HepG2 (cell line): ENCODE measurements around the gene APBA3. TPM values are rescaled to one million over a fixed set of nuclear protein-coding genes. Genes with fewer than 3 reads are reported as not detected.

Experiments used
- CHCHD3 ChIP-seq: sonication (generic); formaldehyde crosslinking; IDR thresholded peaks from 2 replicates; pipeline ENCODE4 v1.8.0; 2022; ENCODE audit warnings: mild to moderate bottlenecking, missing genetic modification reagents, moderate library complexity
- DPF2 ChIP-seq: sonication (generic); formaldehyde crosslinking; IDR thresholded peaks from 2 replicates; pipeline ENCODE4 v1.4.0; 2020; ENCODE audit warnings: mild to moderate bottlenecking, low read depth, missing genetic modification reagents, borderline replicate concordance
- FOXA1 ChIP-seq, 2 experiments: fragments of 450-650 bp in 1 of 2; sonication (generic) in 1 of 2; formaldehyde crosslinking in 1 of 2; IDR thresholded peaks; 2 replicates each; pipeline versions ENCODE4 v1.4.0 to v1.6.1; 2016 to 2020; ENCODE audit warnings: missing genetic modification reagents in 1 of 2
- NFKBIZ ChIP-seq: IDR thresholded peaks from 2 replicates; pipeline ENCODE4 v1.6.1; 2018; ENCODE audit warnings: missing genetic modification reagents, missing compliant biosample characterization
- PITX1 ChIP-seq: sonication (generic); formaldehyde crosslinking; IDR thresholded peaks from 2 replicates; pipeline ENCODE4 v1.5.1; 2020; ENCODE audit warnings: mild to moderate bottlenecking, missing genetic modification reagents
- RAD21 ChIP-seq: fragments of 450-650 bp; formaldehyde crosslinking; IDR thresholded peaks from 2 replicates; pipeline ENCODE4 v1.5.0; 2020; ENCODE audit warnings: mild to moderate bottlenecking
- RFX3 ChIP-seq: IDR thresholded peaks from 2 replicates; pipeline ENCODE4 v1.6.1; 2016; ENCODE audit warnings: missing biosample characterization, missing genetic modification reagents
- ZBTB1 ChIP-seq: sonication (generic); formaldehyde crosslinking; IDR thresholded peaks from 2 replicates; pipeline ENCODE4 v1.4.0; 2020; ENCODE audit warnings: missing genetic modification reagents, borderline replicate concordance
- ZNF318 ChIP-seq: sonication (generic); formaldehyde crosslinking; IDR thresholded peaks from 2 replicates; pipeline ENCODE4 v1.4.0; 2020; ENCODE audit warnings: mild to moderate bottlenecking, missing genetic modification reagents
- ZNF800 ChIP-seq: sonication (generic); formaldehyde crosslinking; IDR thresholded peaks from 2 replicates; pipeline ENCODE4 v1.4.0; 2020; ENCODE audit warnings: missing genetic modification reagents
- ZSCAN21 ChIP-seq: sonication (generic); formaldehyde crosslinking; IDR thresholded peaks from 2 replicates; pipeline ENCODE4 v1.8.0; 2022; ENCODE audit warnings: mild to moderate bottlenecking, missing genetic modification reagents, moderate library complexity, borderline replicate concordance
- polyA plus RNA-seq, 8 experiments: library from polyadenylated mRNA; depleted of rRNA in 3 of 8; stranded (reverse) in 7 of 8; unstranded in 1 of 8; fragments of >200 nt; fragmentation: Illumina TruSeq in 4 of 8; extraction: Trizol in 4 of 8; gene quantifications; 2 replicates each; pipeline versions ENCODE4 v1.2.1 to v1.2.3, GENCODE V29; 2011 to 2016; ENCODE audit warnings: low read depth in 4 of 8, missing spikeins in 1 of 8, mixed read lengths in 1 of 8; ENCODE audit not compliant: insufficient read depth in 1 of 8
- total RNA-seq, 5 experiments: library from RNA; depleted of rRNA; stranded (reverse); fragments of >200 nt; fragmentation: Illumina TruSeq; extraction: Trizol; gene quantifications; 2 replicates each; pipeline ENCODE4 v1.2.3, GENCODE V29; 2016; ENCODE audit warnings: low read depth in 1 of 5
- TF ChIP-seq, protein P1 (sequence below): sonication (generic); formaldehyde crosslinking; IDR thresholded peaks from 2 replicates; pipeline ENCODE4 v1.4.0; 2020; ENCODE audit warnings: low read depth, mild to moderate bottlenecking, missing genetic modification reagents
- TF ChIP-seq, protein P2 (sequence below): sonication (generic); formaldehyde crosslinking; IDR thresholded peaks from 2 replicates; pipeline ENCODE4 v1.5.0; 2020; ENCODE audit warnings: mild to moderate bottlenecking, missing genetic modification reagents

The APBA3 gene
- total and polyA plus RNA-seq, 2 of the 13 experiments (the other 11 are each of a cell fraction or from before 2014, with no cell fraction given), result 14.2 to 14.3 TPM

DNA sequence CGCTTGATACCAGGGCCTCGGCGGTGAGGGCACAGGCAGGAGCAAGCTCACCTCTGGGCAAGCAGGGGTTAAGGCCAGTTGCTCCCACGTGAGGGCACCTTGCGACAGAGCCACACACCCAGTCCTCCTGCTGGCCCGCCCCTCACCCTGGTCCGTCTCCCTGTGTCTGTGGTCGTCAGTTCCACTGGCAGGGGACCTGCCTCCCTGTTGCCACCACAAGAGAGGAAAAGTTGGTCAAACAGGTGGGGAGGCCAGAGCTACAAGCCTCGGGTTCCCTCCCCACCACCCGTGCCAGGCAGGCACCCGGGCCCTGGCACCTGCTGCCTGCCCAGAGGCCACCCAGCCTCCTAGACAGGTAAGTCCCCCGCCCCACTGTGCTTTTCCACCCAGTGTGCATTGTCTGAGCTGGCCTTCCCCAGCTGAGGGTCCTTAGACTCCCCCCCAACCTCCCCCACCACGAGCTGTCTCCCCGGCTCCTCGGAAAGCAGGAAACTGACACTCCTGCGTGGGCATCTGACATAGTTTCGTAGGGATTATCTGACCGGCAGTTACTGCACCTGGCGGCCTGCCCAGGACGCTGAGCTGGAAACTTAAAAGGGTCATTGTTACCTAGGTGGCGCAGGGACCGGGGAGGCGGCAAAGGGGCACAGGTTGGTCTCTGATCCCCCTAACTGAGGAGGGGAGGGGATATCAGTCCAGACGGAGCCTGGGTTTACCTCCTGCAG is 53.1 kb downstream of the APBA3 start, which contains the start of gene TJP3 (continued):
- no peak for TF ChIP-seq ZNF800 (CRISPR knock-in tag)
- TF ChIP-seq DPF2 (CRISPR knock-in tag), result no peak; the same call in 1 of the 2 replicates
- TF ChIP-seq, protein P1, sequence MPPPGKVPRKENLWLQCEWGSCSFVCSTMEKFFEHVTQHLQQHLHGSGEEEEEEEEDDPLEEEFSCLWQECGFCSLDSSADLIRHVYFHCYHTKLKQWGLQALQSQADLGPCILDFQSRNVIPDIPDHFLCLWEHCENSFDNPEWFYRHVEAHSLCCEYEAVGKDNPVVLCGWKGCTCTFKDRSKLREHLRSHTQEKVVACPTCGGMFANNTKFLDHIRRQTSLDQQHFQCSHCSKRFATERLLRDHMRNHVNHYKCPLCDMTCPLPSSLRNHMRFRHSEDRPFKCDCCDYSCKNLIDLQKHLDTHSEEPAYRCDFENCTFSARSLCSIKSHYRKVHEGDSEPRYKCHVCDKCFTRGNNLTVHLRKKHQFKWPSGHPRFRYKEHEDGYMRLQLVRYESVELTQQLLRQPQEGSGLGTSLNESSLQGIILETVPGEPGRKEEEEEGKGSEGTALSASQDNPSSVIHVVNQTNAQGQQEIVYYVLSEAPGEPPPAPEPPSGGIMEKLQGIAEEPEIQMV (CRISPR knock-in tag), result no peak
- no peak for TF ChIP-seq FOXA1 (IDR thresholded peaks at IDR 0.05)
- TF ChIP-seq FOXA1 (CRISPR knock-in tag; IDR thresholded peaks at IDR 0.05), result peak; percentile 43; the same call in 1 of the 2 replicates
- TF ChIP-seq PITX1 (CRISPR knock-in tag), result peak; percentile 73
- TF ChIP-seq ZSCAN21 (CRISPR knock-in tag), result no peak; the same call in 1 of the 2 replicates
- TF ChIP-seq NFKBIZ (CRISPR knock-in tag), result no peak
- 0 out of 2 replicates have a peak, but pooled peaks have one; percentile 23 for TF ChIP-seq RAD21 (CRISPR knock-in tag)
- no peak for TF ChIP-seq ZNF318
- no peak for TF ChIP-seq RFX3 (CRISPR knock-in tag)
- 0 out of 2 replicates have a peak, but pooled peaks have one; percentile 41 for TF ChIP-seq CHCHD3
- TF ChIP-seq, protein P2, sequence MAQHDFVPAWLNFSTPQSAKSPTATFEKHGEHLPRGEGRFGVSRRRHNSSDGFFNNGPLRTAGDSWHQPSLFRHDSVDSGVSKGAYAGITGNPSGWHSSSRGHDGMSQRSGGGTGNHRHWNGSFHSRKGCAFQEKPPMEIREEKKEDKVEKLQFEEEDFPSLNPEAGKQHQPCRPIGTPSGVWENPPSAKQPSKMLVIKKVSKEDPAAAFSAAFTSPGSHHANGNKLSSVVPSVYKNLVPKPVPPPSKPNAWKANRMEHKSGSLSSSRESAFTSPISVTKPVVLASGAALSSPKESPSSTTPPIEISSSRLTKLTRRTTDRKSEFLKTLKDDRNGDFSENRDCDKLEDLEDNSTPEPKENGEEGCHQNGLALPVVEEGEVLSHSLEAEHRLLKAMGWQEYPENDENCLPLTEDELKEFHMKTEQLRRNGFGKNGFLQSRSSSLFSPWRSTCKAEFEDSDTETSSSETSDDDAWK (CRISPR knock-in tag), result no peak
- no peak for TF ChIP-seq ZBTB1 (CRISPR knock-in tag)
